ENCODE data around the gene PARVG. TPM values are rescaled to one million over a fixed set of nuclear protein-coding genes. Genes with fewer than 3 reads are reported as not detected.

The PARVG gene
- total RNA-seq, 1 experiment from 2014 or later = 1.3 TPM

GRCh38 chr22:44256085-44256484, 75.4 kb downstream of the PARVG start:
- Histone ChIP-seq H4K91ac (ENCODE audit: insufficient read length, low read depth, low read length) (no peak overlapping the region), H3K18ac (ENCODE audit: insufficient read length, low read depth, low read length) (no peak overlapping the region), H2AK5ac (ENCODE audit: insufficient read length, low read length) (no peak overlapping the region), H4K8ac (replicated peaks; ENCODE audit: insufficient read length, low read depth, low read length) (no peak overlapping the region), H3K79me2 (ENCODE audit: insufficient read depth, low read length) (no peaks in the 10 kb centered on the region), H3K4ac (ENCODE audit: low read depth, low read length) (no peak overlapping the region), H3K27me3 (ENCODE audit: insufficient read depth, low read length) (no peaks in the 10 kb centered on the region), H3K27ac (ENCODE audit: insufficient read length, low read depth, low read length) (no peak overlapping the region), H3K23me2 (ENCODE audit: insufficient read length, low read depth, low read length, poor library complexity, severe bottlenecking) (no peaks in the 10 kb centered on the region), H4K20me1 (ENCODE audit: control insufficient read depth, insufficient read depth, insufficient read length) (no peaks in the 10 kb centered on the region), H2BK12ac (ENCODE audit: insufficient read length, low read depth, low read length) (peak overlapping the region; percentile 65), H2BK15ac (ENCODE audit: low read depth, low read length) (no peak overlapping the region), H2BK20ac (ENCODE audit: low read depth, low read length, poor library complexity, severe bottlenecking) (no peak overlapping the region), H3K14ac (ENCODE audit: insufficient read depth, low read length) (no peak overlapping the region), H3K9ac (ENCODE audit: extremely low read depth, insufficient read length, low read length) (no peak overlapping the region), H3K56ac (ENCODE audit: insufficient read length, low read depth, low read length) (no peak overlapping the region), H2AFZ (ENCODE audit: low read length) (no peak overlapping the region), H3K23ac (ENCODE audit: insufficient read length, low read depth, low read length) (no peak overlapping the region), H3K4me2 (ENCODE audit: insufficient read depth, insufficient read length, low read length) (no peak overlapping the region), H3K9me3 (ENCODE audit: control insufficient read depth, low read depth, low read length) (no peaks in the 10 kb centered on the region), H3T11ph (ENCODE audit: low read length) (no peak overlapping the region), H3K79me1 (ENCODE audit: insufficient read depth, low read depth, low read length, poor library complexity, severe bottlenecking) (no peaks in the 10 kb centered on the region), H2BK120ac (ENCODE audit: low read depth, low read length, poor library complexity, severe bottlenecking) (no peak overlapping the region), H4K5ac (ENCODE audit: insufficient read length, low read depth, low read length) (no peak overlapping the region), H2BK5ac (ENCODE audit: insufficient read length, low read length) (no peak overlapping the region), H3K4me1 (ENCODE audit: insufficient read depth, low read length) (peaks cover 4% of the 10 kb centered on the region; the same call in 1 of the 2 replicates)
- peak; percentile 25 for DNase-seq
- H3K9me3 Mint-ChIP-seq = peaks cover 3 to 10% of the 10 kb centered on the region in 2 experiments; a peak in 4 of 5 replicates
- H3K36me3 Mint-ChIP-seq (ENCODE audit: insufficient read depth in 1 of 3, low read depth in 3 of 3) = peaks cover 0 to 6% (median 2%) of the 10 kb centered on the region in 3 experiments; a peak in 2 of 7 replicates
- no CpG with 5 or more reads among the region's 6 CpGs for WGBS (ENCODE audit: extremely low coverage, insufficient read length, low lambda C conversion rate)
- H3K27me3 Mint-ChIP-seq (ENCODE audit: low read depth) = peaks cover 8% of the 10 kb centered on the region
- TF ChIP-seq CTCF (conservative IDR thresholded peaks at IDR 0.05) = no peak
- H3K27ac Mint-ChIP-seq = no peak overlapping the region; a peak in 1 of 7 replicates
- H3K4me1 Mint-ChIP-seq = peaks cover 16 to 20% of the 10 kb centered on the region in 2 experiments
- H3K4me3 Mint-ChIP-seq = no peak overlapping the region

All from H9 (cell line).